Measurements from ENCODE around the gene APAF1. TPM values are rescaled to one million over a fixed set of nuclear protein-coding genes. Genes with fewer than 3 reads are reported as not detected.

Gene APAF1
- total and polyA plus RNA-seq, 2 of the 13 experiments (the other 11 are each of a cell fraction or from before 2014, with no cell fraction given), result 6.0 to 13.0 TPM

- ChIA-PET CTCF (ENCODE audit: low intra/inter-chr PET ratio, low total read pairs) (no interaction called here), POLR2A (no interaction called here)
- Histone ChIP-seq H3K4me2 (ENCODE audit: low read depth, low read length) (no peak overlapping the region), H3K4me3 (replicated peaks in 1 of 3; ENCODE audit: insufficient read depth in 1 of 3, low read depth in 2 of 3, low read length in 3 of 3) (no peak overlapping the region), H3K27me3 (ENCODE audit: control insufficient read depth in 1 of 2, insufficient read depth in 2 of 2, low read length in 2 of 2) (peaks cover 12 to 33% of the 10 kb centered on the region in 2 experiments), H3K4me1 (ENCODE audit: insufficient read depth, low read length) (peaks cover 9% of the 10 kb centered on the region), H3K27ac (ENCODE audit: extremely low read length, insufficient read depth, low read length) (no peak overlapping the region), H3K79me2 (ENCODE audit: insufficient read depth, low read length) (no peaks in the 10 kb centered on the region), H3K9me3 (ENCODE audit: low read length) (no peaks in the 10 kb centered on the region), H2AFZ (ENCODE audit: low read length) (no peak overlapping the region), H3K36me3 (replicated peaks in 1 of 2; ENCODE audit: control insufficient read depth in 1 of 2, insufficient read depth in 2 of 2, low read length in 2 of 2) (no peaks in the 10 kb centered on the region), H4K20me1 (ENCODE audit: insufficient read depth, low read length) (no peaks in the 10 kb centered on the region), H3K9ac (ENCODE audit: insufficient read depth, low read depth, low read length) (no peak overlapping the region)
- in situ Hi-C loops (cut with HindIII; ENCODE audit: extremely low pct_ligation_motif_present, low pct_unique_long_range_greater_than_20kb) (no loop called here), intact Hi-C loops (cut with micrococcal nuclease; ENCODE audit: unreplicated experiment) (loop anchor here (1.0 to 5.0 kb wide), 3 partner anchors 17 to 254 kb away; no protein-coding TSS in a partner anchor)
- ATAC-seq, result peak; percentile 89
- DNase-seq (ENCODE audit: low spot score), result peak; percentile 30
- no peak for FAIRE-seq
- no TSS peak for BruUV-seq (replicated peaks)
- WGBS (ENCODE audit: low lambda C conversion rate), result 3% methylated on average over 4 of the region's 4 CpGs
- no peak for TF ChIP-seq ZNF552 (CRISPR knock-in tag; IDR thresholded peaks at IDR 0.05; ENCODE audit: borderline replicate concordance)
- TF ChIP-seq NFIB (CRISPR knock-in tag; IDR thresholded peaks at IDR 0.05; ENCODE audit: borderline replicate concordance), result no peak
- TF ChIP-seq ZBTB34 (CRISPR knock-in tag; IDR thresholded peaks at IDR 0.05), result no peak
- no peak for TF ChIP-seq ZFP41 (CRISPR knock-in tag; IDR thresholded peaks at IDR 0.05; ENCODE audit: borderline replicate concordance)
- no peak for TF ChIP-seq NR3C1 (CRISPR knock-in tag; IDR thresholded peaks at IDR 0.05)
- no peak for TF ChIP-seq PCBP1 (IDR thresholded peaks at IDR 0.05; ENCODE audit: borderline replicate concordance, low read depth, low read length)
- TF ChIP-seq NFYB (CRISPR knock-in tag; IDR thresholded peaks at IDR 0.05), result no peak
- TF ChIP-seq SIX1 (CRISPR knock-in tag; IDR thresholded peaks at IDR 0.05; ENCODE audit: borderline replicate concordance), result no peak
- TF ChIP-seq ZNF850 (CRISPR knock-in tag; conservative IDR thresholded peaks at IDR 0.05), result no peak
- peak; percentile 30 for TF ChIP-seq STAG1 (CRISPR knock-in tag; IDR thresholded peaks at IDR 0.05)
- TF ChIP-seq FOXC1 (CRISPR knock-in tag; IDR thresholded peaks at IDR 0.05; ENCODE audit: borderline replicate concordance), result no peak
- peak; percentile 69 for TF ChIP-seq CTCF (CRISPR knock-in tag; IDR thresholded peaks at IDR 0.05)
- TF ChIP-seq ZNF615 (CRISPR knock-in tag; IDR thresholded peaks at IDR 0.05; ENCODE audit: borderline replicate concordance), result no peak
- no peak for TF ChIP-seq NR2F2 (IDR thresholded peaks at IDR 0.05; ENCODE audit: borderline replicate concordance, low read depth)
- TF ChIP-seq TFDP1 (CRISPR knock-in tag; IDR thresholded peaks at IDR 0.05; ENCODE audit: borderline replicate concordance), result no peak
Observed at GRCh38 chr12:98743362-98743953, 98.4 kb downstream of the APAF1 start.
